HG03175 (cell line): ENCODE data around the gene NOL9.

ENCODE experiments used
- ATAC-seq: cut with Tn5 transposase; IDR thresholded peaks from one replicate; pipeline ENCODE4 v1.9.1; 2021; ENCODE audit warnings: mild to moderate bottlenecking, moderate library complexity; ENCODE audit not compliant: unreplicated experiment

The NOL9 gene

DNA sequence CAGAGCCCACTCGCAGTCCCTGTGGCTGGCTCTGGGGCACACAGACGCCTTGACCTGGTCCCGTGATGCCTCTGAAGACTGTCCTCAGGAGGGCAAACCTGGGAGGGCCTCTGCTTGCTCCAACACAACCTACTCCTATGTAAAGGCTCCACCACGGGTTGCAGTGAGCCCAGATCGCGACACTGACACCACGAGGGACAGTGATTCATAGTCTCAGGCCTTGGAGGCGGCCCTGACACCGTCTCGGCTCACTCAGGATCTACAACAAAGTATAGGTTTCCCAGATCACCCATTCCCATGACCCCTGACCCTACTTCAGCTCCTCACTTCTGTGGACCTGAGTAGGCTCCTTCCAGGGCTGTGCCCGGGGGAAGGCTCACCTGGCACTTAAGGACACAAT, 28.0 kb downstream of the NOL9 start:
- ATAC-seq = no peak

DNA sequence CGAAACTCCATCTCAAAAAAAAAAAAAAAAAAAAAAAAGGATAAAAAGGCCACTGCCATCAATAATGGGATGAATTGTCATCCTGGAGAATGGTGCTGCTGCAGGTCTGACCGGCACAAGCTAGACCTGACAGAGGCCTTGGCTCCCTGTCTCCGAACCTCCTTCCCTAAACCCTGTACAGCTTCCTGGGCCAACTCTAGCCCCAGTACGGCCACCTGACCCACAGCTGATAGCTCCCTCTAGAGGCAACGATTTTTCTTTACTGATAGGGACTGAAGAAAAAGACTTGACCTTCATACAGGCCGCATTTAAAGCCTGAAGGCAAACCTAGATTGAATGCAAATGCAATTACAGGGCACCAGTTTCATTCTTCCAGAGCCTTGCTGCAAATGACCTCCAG, 30.7 kb downstream of the NOL9 start:
- ATAC-seq = no peak

DNA sequence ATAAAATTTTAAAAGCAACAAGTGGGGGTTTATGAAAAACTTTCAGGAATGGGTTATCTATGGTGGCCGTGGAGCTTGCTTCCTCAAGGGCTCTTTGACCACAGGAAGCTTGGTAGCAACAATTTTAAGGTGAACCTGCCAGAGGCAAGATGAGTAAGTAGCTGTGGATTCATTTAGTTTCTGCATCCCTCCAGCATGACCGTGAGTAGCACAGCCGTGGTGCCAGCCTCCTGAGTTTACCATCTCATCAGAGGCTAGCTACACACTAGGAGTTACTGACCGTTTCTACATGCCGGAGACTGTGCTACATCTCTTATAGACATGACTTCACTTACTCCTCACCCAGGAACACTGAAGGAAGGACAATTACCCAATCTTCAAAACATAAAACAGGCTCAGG, 32.8 kb downstream of the NOL9 start:
- ATAC-seq = no peak

DNA sequence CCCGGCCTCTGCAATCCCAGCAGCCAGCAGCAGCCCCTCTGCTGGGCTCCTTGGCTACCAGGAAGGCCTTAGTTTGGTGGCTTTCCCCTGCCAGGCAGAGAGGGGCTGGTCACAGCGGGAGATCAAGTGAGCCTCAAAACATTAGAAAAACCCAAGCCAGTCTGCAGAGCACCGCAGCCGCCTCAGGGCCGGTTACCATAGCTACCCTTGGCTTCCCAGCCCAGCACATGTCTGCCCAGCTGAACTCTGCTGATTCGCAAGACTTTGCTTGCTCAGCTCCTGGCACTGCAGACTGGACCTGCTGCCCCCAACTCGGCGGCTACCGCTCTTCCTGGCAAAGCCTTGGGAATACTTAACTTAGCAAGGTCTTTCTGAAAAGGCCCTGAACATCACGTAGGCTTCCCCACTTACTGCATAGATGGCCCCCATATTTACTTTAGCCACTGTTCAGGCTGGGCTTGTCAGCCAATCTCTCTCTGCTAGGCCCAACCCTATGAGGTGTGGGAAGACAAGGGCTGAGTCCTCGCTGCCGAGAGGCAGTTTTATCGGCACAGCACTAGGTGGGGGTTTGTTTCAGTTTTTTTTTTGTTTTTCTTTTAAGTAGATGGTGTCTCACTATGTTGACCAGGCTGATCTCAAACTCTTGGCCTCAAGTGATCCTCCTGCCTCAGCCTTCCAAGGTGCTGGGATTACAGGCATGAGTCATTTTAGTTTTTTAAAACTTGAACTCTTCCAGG, 34.2 kb downstream of the NOL9 start:
- ATAC-seq = no peak

DNA sequence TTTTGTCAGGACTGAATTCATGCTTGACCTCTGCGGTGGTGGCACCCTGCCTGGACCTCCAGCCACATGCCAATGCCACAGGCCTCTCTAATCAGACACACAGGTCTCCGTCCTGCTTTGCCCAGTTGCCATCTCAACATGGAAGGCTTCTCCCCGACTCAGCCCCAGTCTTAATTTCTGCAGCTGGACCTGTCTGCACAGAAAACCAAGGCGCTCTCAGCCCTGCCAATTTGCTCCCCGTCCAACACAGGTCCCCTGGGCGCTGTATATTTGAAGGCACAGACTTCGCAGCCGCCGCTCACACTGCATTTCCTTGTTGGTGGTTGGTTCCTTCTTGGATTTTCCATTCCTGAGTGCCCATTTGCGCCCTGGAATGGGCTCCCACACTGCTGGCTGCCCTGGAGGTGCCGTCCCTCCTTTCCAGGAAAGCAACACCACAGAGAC, 34.8 kb downstream of the NOL9 start:
- ATAC-seq = no peak

DNA sequence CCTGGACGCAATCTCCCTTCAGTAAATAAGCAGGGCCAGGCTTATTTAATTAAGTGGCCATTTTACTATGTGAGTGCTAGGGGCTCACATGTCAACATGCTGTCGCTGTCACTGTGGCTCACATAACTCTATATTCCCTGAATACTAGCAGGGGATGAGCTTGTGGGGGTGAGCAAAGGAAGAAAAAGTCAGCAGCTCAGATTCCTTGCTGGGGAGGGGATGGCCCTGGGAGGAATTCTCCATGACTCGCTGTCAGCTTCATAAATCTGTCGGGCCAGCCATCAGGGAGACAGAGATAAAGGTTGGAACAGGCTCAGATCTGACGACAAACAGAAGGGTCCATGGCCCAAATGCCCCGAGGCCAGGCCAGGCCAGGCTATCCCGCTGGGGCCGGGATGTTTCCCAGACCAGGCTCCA, 36.9 kb downstream of the NOL9 start:
- ATAC-seq = no peak

DNA sequence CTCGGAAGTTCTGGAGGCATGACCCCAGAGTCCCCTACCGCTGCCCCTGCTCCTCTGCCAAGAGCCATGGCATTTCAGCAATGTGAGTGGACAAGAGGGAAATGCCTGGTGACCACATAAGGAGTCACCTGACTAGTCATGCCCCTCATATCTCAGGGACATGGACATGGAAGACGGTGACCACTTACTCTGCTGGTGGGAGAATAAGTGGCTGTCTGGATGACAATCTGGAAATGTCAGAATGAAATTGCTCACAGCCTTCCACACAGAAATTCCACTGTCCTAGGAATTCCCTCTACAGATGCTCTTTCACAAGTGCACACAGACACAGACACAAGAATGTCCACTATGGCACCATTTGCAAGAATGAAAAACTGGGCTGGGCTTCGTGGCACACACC, 38.5 kb downstream of the NOL9 start:
- ATAC-seq = no peak

DNA sequence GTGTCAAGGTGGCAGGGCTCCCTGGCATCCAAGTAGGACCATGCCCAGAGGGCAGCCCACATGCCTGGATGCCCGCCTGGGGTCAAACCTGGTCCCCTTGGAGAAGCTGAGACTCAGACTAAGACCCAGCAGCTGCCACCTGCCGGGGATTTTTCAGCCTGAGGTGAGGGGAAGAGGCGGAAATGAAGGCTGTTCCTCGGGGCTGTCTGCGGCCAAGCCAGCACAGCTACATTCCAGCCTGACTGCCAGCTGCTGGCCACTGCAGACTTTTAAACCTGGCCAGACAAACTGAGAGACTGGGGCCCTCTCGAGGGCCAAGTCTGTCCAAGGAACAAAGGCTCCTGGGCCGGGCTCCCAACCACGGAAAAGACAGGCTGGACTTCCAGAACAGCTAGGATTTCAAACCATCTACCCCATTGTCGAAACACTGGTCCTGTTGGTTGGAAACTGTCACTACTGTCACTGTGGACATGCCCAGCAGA, 41.0 kb downstream of the NOL9 start:
- no peak for ATAC-seq

DNA sequence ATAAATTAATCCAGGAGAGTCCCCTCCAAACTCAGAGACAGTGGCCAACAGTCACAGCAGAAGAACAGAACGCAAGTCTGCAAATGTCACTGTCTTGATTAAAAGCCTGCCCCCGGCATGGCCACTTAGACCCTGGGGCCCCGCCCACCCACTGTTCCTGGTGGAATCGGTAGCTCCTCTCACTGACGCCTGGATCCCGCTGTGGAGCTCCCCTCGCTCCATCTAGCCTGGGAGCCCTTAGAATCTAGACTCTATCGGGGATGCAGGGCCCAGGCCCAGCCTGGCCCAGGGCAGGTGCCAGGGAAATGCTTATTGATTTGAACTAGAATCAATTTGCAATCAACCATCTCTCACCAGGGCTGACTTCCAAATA, 41.4 kb downstream of the NOL9 start:
- no peak for ATAC-seq

DNA sequence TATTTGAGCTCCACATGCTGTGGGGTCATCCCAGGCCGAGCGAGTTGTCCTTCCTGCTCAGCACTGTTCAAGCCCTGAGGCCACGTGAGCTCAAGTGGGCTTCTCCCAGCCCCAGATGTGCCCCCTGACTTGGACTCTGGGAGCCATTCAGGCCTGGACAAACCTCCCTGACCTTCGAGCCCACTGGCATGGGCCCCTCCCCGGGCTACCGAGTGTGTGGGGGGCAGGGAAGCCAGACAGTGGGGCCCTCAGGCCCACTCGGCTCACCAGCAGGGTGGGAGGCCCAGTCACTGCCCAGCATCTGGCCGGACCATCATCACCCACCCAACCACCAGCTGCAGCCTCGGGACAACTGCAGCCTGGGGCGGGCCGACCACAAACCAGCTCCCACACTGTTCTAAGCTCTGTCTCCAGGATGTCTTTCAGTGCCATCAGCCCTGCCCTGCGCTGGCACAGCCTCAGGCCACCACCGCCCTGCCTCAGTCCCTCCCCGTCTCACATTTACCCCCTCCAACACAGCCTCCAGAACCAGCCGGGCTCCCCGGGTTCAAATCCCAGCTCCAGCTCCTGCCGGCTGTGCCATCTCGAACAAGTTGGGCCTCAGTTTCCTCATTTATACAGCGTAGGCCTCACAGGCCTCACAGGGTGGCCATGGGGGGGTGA, 41.9 kb downstream of the NOL9 start:
- ATAC-seq = no peak

DNA sequence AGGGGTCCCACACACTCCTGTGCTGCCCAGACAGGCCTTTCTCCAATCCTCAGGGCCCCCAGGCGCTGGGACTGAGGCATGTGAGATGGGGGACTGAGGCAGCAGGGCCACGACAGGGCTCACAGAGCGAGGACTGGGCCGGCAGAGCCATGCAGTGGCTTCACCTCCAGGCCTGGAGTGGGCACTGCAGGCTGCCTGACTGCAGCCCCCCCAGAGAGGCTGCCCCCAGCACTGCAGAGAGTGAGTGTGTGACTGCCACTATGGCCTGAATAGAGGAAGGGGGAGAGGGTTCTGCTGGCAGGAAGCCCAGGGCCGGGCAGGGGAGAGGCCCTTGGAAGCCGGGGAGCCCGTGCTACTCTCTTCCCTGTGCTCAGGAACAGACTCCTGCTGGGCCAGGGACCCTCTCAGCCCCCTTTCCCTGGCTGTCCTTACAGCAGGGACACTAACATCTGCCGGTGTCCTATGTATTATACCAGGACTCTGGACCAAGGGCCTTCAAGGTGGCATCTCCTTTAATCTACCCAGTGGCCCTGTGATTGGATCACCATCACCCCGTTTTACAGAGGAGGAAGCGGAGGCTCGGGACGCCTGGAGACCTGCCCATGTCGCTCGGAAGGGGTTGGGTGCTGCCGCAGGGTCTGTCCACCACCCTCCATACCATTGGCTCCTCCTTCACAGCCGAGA, 42.6 kb downstream of the NOL9 start:
- no peak for ATAC-seq

DNA sequence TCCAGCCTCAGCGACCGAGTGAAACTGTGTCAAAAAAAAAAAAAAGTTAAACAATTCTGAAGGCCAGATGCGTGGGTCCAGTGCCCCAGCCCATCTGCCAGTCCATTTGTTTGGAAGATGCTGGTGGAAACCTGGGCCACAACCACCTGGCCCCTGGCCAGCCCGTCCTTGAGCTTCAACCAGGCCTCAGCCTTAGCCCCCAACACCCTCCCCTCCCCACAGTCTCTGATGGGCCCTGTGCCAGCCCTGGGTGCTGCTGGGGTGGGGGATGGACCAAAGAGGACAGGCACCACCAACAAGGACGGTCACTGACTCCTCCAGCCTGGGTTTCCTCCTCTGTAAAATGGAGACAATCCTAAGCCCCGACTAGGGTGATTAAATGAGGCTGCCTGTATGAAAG, 43.3 kb downstream of the NOL9 start:
- no peak for ATAC-seq

DNA sequence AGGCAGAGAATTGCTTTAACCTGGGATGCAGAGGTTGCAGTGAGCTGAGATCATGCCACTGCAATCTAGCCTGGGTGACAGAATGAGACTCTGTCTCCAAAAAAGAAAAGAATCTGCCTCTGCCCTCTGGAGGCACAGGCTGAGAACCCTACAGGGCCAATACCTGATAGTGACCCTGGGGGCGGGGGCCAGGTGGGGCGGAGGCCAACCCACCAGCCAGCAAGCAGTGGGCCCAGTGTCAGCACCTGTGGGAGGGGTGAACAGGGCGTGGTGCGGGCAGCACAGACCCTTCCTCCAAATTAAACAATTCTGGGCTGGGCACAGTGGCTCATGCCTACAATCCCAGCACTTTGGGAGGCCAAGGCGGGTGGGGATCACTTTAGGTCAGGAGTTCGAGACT, 43.8 kb downstream of the NOL9 start:
- no peak for ATAC-seq

DNA sequence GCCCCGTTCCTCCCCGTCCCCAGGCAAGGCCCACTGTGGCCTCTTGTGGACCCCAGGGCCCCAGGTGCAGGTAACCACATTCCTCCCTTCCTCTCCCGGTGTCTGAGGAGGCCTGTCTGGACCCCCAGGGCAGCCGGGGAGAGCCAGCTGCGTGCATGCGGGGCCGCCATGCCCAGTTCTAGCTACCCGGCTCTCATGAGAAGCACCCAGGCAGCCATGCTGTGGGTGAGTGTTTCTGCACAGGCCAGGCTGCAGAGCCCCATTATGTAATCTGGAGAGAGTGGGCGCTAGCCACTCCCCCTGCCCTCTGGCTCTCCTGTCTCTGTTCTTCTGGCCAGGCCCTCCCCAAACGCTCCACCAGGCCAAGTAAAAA, 44.4 kb downstream of the NOL9 start:
- ATAC-seq = no peak

DNA sequence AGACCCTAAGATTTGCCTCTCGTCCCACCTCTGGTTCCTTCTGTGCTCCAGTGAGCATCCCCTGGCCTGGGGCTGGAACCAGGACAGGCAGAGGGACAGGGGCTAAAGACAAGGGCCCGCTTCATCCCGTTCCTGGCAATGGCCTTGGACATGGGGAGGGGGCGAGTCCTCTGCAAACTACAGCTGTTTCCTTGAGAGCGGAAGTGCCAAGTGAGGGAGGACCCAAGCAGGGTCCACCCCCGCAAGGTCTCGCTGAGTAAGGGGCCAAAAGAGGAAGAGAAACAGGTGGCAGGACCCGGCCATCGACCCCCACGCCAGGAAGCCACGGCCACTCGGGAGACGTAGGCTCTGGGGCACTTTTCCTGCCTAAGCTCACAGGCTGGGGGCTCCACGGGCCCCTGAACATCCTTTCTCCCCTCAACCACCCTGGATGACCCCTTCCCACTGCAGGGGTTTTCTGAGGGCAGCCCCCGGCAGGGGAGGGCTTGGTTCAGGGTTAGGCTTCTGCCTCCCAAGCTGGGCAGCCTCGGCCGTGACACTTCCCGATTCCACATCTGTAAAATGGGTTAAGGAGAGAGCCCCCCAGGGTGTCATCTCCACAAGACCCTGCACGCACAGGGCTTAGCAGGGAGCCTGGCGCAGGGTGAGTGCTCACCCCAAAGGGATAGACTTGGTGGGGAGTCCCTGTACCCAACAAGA, 44.9 kb downstream of the NOL9 start:
- ATAC-seq = no peak

DNA sequence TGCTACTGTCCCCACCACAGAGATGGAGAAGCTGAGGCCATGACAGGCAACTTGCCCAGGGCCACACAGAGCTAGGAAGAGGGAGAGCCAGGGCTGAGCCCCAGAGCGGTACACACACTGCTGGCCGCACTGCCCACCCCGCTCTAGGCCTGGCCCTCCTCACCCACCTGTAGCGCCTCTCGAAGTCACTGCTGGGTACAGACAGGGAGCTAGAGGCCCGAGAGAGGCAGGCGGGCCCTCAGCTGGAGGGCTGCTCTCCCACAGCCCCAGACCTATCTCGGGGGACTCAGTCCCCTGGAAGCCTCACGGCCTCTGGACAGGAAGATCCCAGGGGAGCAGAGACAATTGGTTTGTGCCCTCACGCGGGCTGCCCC, 45.5 kb downstream of the NOL9 start:
- no peak for ATAC-seq

DNA sequence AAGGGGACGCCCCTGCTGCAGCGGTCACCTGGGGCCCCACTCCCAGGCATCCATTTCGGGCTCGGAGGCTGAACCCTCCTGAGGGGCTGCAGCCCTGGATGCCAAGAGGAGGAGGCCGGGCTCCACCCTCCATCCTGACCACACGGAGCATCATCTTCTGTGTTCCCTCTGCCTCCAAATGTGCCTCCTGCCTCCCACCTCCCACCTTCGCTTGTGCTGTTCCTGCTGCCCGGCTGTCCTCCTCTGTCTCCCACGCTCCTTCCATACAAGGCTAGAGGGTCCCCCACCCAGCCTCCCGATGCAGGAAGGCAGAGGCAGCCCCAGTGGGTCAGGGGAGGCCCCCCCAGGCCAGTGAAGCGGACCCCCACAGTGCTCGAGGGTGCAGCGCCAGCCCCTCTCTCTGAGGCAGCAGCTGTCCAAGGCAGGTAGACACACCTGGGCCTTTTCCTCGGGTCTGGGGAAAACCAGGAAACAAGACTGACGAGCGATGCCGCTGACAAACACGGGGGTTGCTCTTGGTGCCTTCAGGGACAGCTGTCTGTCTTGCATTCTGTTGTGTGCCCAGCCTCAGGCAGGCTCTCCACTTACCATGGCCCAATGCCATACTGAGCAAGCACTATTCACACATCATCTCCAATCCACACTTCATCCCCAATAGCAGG, 46.0 kb downstream of the NOL9 start:
- ATAC-seq = no peak

DNA sequence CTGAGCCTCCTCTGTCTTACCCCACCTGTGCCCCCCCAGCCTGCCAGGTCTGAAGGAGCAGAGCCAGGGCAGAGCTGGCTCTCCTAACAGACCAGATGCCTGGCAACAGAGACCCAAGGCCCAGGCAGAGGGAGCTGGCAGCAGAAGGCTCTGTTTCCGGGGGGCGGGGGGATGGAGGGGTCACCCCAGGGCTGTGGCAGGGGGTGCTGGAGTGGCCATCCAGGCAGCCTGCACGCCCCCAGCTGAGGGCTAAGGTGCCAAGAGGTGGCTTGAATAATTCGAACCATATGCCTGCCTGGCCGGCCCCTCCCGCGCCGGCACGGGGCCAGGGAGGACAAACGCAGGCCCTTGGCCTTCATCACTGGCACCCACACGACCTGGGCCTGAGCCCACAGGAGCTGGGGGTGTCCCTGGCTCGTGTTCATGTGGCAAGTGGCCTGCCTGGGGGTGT, 46.8 kb downstream of the NOL9 start:
- no peak for ATAC-seq

DNA sequence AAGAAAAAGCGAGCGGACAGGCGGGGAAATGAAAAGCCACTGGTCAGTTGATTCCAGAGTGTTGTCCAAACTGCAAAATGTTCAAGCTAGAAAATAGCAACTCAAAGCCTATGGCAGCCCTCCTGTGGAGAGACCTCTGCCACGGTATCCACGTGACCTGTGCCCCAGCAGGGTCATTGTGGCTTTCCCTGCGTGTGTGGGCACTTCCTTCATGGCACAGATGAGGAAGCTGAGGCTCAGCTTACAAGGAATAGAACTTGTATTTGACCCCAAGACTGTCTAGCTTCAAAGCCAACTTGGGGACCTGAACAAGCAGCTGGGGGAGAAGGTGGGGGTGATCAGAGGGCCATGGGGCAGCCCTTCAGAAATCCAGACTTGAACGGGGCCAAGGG, 47.3 kb downstream of the NOL9 start:
- no peak for ATAC-seq

DNA sequence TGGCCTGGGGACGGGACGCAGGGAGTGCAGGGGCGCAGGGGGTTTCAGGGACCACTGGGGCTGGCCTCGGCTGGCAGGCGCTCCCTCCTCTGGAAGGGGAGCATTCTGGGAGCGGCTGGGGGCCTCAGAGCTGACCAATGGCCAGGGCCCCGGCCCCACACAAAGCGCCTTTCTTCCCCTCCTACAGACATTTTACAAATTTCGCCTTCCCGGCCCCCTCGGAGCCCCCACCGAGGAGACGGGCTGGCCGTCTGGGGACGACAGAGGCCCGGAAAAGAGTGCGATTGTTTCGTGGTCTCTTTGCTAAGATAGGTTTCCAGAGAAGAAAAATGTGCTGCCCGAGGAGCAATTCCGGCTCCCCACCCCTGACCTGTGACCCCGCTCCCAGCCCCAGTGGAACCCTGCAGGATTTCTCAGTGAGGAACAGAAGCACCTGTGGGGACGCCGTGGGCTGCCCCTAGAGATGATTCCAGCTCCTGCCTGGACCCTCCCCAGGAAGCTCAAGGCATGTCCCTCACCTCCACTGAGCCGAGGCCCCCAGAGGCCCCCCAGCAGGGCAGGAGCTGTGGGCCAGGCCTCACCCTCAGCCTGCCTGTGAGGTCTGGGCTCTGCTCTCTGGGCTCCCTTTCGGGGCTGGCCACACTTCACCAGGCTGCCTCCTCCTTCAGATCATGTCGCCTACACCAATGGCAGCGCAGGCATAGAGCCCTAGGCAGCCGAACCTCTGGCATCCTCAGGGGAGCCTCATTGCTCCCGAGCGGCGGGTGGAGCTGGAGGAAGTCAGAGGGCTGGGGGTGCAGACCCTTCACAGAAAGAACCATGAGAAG, 47.9 kb downstream of the NOL9 start:
- no peak for ATAC-seq
